Measurements from ENCODE around the gene PHKG2. TPM values are rescaled to one million over a fixed set of nuclear protein-coding genes. Genes with fewer than 3 reads are reported as not detected.

Gene PHKG2
- total and polyA plus RNA-seq, 4 donors, result 12.3 to 36.0 (median 18.3) TPM

DNA sequence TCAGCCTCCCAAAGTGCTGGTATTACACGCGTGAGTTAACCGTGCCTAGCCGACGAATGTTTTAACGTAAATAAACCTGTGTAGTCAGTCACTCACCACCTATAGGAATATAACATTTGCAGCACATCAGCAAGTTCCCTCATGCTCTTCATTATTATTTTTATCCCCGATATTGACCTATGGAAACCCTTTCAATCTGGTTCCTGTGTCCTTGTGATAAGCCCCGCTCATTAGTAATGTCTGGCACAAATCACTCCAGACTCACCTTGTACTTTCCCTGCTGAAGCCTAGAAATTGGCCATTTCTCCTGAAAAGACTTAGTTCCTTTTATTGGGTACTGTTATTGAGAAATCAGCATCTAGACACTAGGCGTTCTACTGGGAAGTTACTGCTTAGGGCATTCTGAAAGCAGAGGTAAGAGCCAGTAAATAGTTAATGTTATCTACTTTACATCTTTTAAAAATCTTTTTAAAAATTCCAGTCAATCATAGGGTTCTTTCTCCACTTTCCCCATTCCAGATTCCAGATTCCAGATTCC, 1.5 kb upstream of the PHKG2 start:
- 85 to 86% methylated on average over 9 of the region's 9 CpGs for WGBS, 2 donors
- Histone ChIP-seq H3K4me3 (ENCODE audit: low read length in 2 of 2) (no peak overlapping the region), H3K36me3 (ENCODE audit: control insufficient read depth in 1 of 2, insufficient read depth in 2 of 2, low read length in 1 of 2) (peaks cover 0 to 2% of the 10 kb centered on the region in 2 donors), H3K27ac (ENCODE audit: low read depth in 1 of 2, low read length in 2 of 2) (no peak overlapping the region), H3K9me3 (ENCODE audit: control insufficient read depth, low read length) (no peaks in the 10 kb centered on the region), H3K27me3 (ENCODE audit: control insufficient read depth in 1 of 2, insufficient read depth in 2 of 2, low read length in 1 of 2) (no peaks in the 10 kb centered on the region), H3K4me1 (ENCODE audit: control insufficient read depth in 1 of 2, insufficient read depth in 2 of 2, low read length in 2 of 2) (no peaks in the 10 kb centered on the region)
- no peak for DNase-seq
- intact Hi-C loops (cut with DNase I), result no loop called here
- ATAC-seq (ENCODE audit: low FRiP score), result no peak

DNA sequence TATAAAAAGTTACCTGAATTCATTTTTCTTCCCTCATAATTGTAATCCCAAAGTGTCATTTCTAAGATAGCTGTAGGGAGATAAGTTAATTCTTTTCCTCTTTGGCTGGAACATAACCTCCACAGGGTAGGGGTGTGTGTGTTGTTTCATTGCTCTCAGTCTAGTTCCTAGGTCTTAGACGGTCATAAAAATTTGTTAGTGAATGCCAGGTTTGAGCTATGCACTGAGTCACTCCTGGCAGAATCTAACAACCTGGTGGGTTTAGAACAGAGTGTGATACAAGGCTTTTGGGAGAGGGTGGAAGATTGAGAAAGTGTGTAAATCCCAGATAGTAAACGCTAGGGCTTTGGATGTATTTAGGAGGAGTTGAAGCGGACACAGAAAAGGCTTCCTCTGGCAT, 894 bp upstream of the PHKG2 start:
- Histone ChIP-seq H3K4me1 (ENCODE audit: control insufficient read depth in 1 of 2, insufficient read depth in 2 of 2, low read length in 2 of 2) (no peaks in the 10 kb centered on the region), H3K4me3 (ENCODE audit: low read length in 2 of 2) (peak overlapping the region in 1 of 2 donors; percentile 52), H3K27ac (ENCODE audit: low read depth in 1 of 2, low read length in 2 of 2) (peak overlapping the region in 1 of 2 donors; percentile 84), H3K9me3 (ENCODE audit: control insufficient read depth, low read length) (no peaks in the 10 kb centered on the region), H3K36me3 (ENCODE audit: control insufficient read depth in 1 of 2, insufficient read depth in 2 of 2, low read length in 1 of 2) (peaks cover 0 to 2% of the 10 kb centered on the region in 2 donors), H3K27me3 (ENCODE audit: control insufficient read depth in 1 of 2, insufficient read depth in 2 of 2, low read length in 1 of 2) (no peaks in the 10 kb centered on the region)
- intact Hi-C loops (cut with DNase I), result no loop called here
- WGBS, 2 donors, result 24 to 26% methylated on average over 3 of the region's 3 CpGs
- ATAC-seq (ENCODE audit: low FRiP score), result no peak
- no peak for DNase-seq

DNA sequence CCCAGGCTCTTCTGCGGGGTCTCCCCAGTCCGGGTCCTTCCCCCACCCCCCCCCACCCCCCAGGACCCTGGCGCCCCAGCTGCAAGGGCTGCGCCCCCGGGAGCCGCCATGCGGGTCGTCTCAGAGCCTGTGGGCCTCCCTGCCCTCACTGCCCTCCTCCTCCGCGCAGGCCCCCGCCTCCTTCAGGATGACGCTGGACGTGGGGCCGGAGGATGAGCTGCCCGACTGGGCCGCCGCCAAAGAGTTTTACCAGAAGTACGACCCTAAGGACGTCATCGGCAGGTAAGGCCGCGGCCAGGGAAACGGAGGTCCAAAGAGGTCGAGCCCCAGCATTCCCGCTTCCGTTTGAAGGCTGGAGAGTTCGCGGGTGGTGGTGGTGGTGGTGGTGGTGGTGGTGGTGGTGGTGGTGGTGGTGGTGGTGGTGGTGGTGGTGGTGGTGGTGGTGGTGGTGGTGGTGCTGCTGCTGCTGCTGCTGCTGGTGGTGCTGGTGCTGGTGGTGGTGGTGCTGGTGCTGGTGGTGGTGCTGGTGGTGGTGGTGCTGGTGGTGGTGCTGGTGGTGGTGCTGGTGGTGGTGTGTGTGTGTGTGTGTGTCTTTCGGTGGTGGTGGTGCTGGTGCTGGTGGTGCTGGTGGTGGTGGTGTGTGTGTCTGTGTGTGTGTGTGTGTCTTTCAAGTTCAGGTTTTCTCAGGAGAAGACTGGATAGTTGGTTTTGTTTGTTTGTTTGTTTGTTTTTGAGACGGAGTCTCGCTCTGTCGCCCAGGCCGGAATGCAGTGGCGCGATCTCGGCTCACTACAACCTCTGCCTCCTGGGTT, 615 bp downstream of the PHKG2 start:
- H3K27me3 ChIP-seq (ENCODE audit: control insufficient read depth in 1 of 2, insufficient read depth in 2 of 2, low read length in 1 of 2), result no peaks in the 10 kb centered on the region
- H3K9me3 ChIP-seq (ENCODE audit: control insufficient read depth, low read length), result no peaks in the 10 kb centered on the region
- H3K27ac ChIP-seq (ENCODE audit: low read depth in 1 of 2, low read length in 2 of 2), result no peak overlapping the region
- peak overlapping the region; percentile 36 to 79 for H3K4me3 ChIP-seq (ENCODE audit: low read length in 2 of 2)
- no peak for DNase-seq
- no peaks in the 10 kb centered on the region for H3K4me1 ChIP-seq (ENCODE audit: control insufficient read depth in 1 of 2, insufficient read depth in 2 of 2, low read length in 2 of 2)
- peaks cover 0 to 2% of the 10 kb centered on the region in 2 donors for H3K36me3 ChIP-seq (ENCODE audit: control insufficient read depth in 1 of 2, insufficient read depth in 2 of 2, low read length in 1 of 2)
- ATAC-seq (ENCODE audit: low FRiP score), result peak; percentile 49
- intact Hi-C loops (cut with DNase I), result no loop called here
- WGBS, 2 donors, result 13 to 15% methylated on average over 32 to 36 of the region's 36 CpGs

DNA sequence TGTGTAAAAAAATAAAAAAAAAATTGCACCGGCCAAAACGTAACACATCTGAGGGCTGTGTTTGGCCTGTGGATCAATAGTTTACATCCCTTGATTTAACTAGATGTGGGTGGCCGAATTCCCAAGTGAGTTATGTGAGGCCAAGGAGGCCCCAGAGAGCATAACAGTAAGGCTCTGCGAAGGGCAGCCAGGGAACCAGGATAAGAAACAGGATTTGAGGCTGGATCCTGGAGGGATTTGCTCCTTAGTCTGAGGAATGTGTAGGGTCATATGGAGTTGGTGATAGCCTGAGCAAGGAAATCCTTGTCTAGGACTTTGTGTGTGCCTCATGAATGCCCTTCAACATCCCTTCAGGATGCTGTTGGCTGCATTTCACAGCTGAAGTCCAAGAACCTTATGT, 2.0 kb downstream of the PHKG2 start:
- 85 to 90% methylated on average over 4 of the region's 4 CpGs for WGBS, 2 donors
- ATAC-seq (ENCODE audit: low FRiP score) (no peak), DNase-seq (no peak)
- no peaks in the 10 kb centered on the region for H3K4me1 ChIP-seq (ENCODE audit: control insufficient read depth in 1 of 2, insufficient read depth in 2 of 2, low read length in 2 of 2)
- no peak overlapping the region for H3K27ac ChIP-seq (ENCODE audit: low read depth in 1 of 2, low read length in 2 of 2)
- intact Hi-C loops (cut with DNase I), result no loop called here
- H3K27me3 ChIP-seq (ENCODE audit: control insufficient read depth in 1 of 2, insufficient read depth in 2 of 2, low read length in 1 of 2), result no peaks in the 10 kb centered on the region
- no peaks in the 10 kb centered on the region for H3K9me3 ChIP-seq (ENCODE audit: control insufficient read depth, low read length)
- H3K36me3 ChIP-seq (ENCODE audit: control insufficient read depth in 1 of 2, insufficient read depth in 2 of 2, low read length in 1 of 2), result peaks cover 0 to 2% of the 10 kb centered on the region in 2 donors
- H3K4me3 ChIP-seq (ENCODE audit: low read length in 2 of 2), result no peak overlapping the region

DNA sequence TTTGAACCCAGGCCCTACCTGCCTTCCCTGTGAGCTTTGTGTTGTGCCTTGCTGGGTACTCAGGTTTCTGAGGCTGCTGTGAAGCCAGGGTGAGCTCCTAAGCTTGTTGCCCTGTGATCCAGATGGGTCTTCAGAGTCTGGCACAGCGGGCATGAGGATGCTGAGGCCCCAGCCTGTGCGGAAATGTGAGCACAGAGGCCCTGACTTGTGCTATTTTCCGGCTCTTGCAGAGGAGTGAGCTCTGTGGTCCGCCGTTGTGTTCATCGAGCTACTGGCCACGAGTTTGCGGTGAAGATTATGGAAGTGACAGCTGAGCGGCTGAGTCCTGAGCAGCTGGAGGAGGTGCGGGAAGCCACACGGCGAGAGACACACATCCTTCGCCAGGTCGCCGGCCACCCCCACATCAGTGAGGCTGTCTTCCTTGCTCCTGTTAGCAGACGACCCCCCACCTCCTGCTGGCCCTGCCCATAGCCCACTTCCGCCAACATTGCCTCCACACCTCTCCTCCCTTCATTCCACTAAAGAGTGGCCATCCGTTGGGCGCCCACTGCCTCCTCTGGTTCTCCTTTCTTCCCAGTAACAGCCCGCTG, 2.7 kb downstream of the PHKG2 start:
- DNase-seq (no peak), ATAC-seq (ENCODE audit: low FRiP score) (no peak)
- no peaks in the 10 kb centered on the region for H3K9me3 ChIP-seq (ENCODE audit: control insufficient read depth, low read length)
- H3K4me3 ChIP-seq (ENCODE audit: low read length in 2 of 2), result no peak overlapping the region
- 90% methylated on average over 19 to 20 of the region's 20 CpGs for WGBS, 2 donors
- H3K36me3 ChIP-seq (ENCODE audit: control insufficient read depth in 1 of 2, insufficient read depth in 2 of 2, low read length in 1 of 2), result peaks cover 0 to 2% of the 10 kb centered on the region in 2 donors
- intact Hi-C loops (cut with DNase I), result no loop called here
- no peaks in the 10 kb centered on the region for H3K4me1 ChIP-seq (ENCODE audit: control insufficient read depth in 1 of 2, insufficient read depth in 2 of 2, low read length in 2 of 2)
- no peaks in the 10 kb centered on the region for H3K27me3 ChIP-seq (ENCODE audit: control insufficient read depth in 1 of 2, insufficient read depth in 2 of 2, low read length in 1 of 2)
- no peak overlapping the region for H3K27ac ChIP-seq (ENCODE audit: low read depth in 1 of 2, low read length in 2 of 2)

DNA sequence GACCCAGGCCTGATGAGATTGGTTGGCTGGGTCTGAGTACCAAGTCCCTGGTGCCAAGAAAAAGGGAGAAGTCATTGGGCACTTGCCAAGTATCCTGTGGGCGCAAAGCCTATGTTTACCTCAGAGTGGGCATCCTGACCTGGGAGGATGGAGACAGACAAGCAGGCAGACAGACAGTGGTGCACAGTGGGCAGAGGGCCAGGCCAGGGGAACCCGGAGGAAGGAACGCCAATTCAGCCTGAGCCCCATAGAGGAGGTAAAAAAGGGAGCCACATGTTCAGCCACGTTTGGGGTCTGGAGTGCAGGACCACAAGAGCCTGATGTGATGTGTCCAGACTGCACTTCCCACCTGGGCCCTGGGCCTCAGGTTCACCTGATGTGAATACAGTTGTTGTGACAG, 5.4 kb downstream of the PHKG2 start:
- peaks cover 0 to 2% of the 10 kb centered on the region in 2 donors for H3K36me3 ChIP-seq (ENCODE audit: control insufficient read depth in 1 of 2, insufficient read depth in 2 of 2, low read length in 1 of 2)
- H3K27ac ChIP-seq (ENCODE audit: low read depth in 1 of 2, low read length in 2 of 2), result no peak overlapping the region
- no peaks in the 10 kb centered on the region for H3K4me1 ChIP-seq (ENCODE audit: control insufficient read depth in 1 of 2, insufficient read depth in 2 of 2, low read length in 2 of 2)
- ATAC-seq (ENCODE audit: low FRiP score), result no peak
- DNase-seq, result no peak
- H3K9me3 ChIP-seq (ENCODE audit: control insufficient read depth, low read length), result no peaks in the 10 kb centered on the region
- intact Hi-C loops (cut with DNase I), result no loop called here
- WGBS, 2 donors, result 64 to 67% methylated on average over 4 of the region's 4 CpGs
- no peaks in the 10 kb centered on the region for H3K27me3 ChIP-seq (ENCODE audit: control insufficient read depth in 1 of 2, insufficient read depth in 2 of 2, low read length in 1 of 2)
- H3K4me3 ChIP-seq (ENCODE audit: low read length in 2 of 2), result no peak overlapping the region

DNA sequence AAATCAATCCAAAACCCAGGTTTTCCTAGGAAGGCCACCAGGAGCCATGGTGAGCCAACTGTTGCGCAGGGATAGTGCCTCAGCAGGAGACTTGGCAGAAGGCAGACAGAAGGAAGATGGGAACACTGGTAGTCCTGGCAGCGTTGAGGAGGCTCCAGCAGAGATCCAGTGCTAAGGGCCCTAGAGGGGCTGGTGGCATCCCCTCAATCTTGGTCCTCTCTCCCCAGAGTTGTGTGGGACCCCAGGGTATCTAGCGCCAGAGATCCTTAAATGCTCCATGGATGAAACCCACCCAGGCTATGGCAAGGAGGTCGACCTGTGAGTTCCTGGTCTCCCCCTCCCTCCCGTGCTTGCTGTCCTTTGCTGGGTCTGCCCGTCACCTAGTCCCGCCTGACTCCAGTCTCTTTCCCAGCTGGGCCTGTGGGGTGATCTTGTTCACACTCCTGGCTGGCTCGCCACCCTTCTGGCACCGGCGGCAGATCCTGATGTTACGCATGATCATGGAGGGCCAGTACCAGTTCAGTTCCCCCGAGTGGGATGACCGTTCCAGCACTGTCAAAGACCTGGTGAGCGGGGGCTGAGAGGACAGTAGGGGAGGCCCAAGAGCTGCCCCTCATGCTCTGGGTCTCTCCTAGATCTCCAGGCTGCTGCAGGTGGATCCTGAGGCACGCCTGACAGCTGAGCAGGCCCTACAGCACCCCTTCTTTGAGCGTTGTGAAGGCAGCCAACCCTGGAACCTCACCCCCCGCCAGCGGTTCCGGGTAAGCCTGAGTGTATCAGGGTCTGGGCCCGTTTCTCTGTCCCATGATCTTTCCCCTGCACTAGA, 7.9 kb downstream of the PHKG2 start:
- no peak for DNase-seq
- Histone ChIP-seq H3K9me3 (ENCODE audit: control insufficient read depth, low read length) (no peaks in the 10 kb centered on the region), H3K27ac (ENCODE audit: low read depth in 1 of 2, low read length in 2 of 2) (no peak overlapping the region), H3K27me3 (ENCODE audit: control insufficient read depth in 1 of 2, insufficient read depth in 2 of 2, low read length in 1 of 2) (no peaks in the 10 kb centered on the region), H3K4me3 (ENCODE audit: low read length in 2 of 2) (no peak overlapping the region), H3K36me3 (ENCODE audit: control insufficient read depth in 1 of 2, insufficient read depth in 2 of 2, low read length in 1 of 2) (peaks cover 0 to 2% of the 10 kb centered on the region in 2 donors), H3K4me1 (ENCODE audit: control insufficient read depth in 1 of 2, insufficient read depth in 2 of 2, low read length in 2 of 2) (no peaks in the 10 kb centered on the region)
- 93 to 94% methylated on average over 20 of the region's 20 CpGs for WGBS, 2 donors
- ATAC-seq (ENCODE audit: low FRiP score), result no peak
- intact Hi-C loops (cut with DNase I), result no loop called here

DNA sequence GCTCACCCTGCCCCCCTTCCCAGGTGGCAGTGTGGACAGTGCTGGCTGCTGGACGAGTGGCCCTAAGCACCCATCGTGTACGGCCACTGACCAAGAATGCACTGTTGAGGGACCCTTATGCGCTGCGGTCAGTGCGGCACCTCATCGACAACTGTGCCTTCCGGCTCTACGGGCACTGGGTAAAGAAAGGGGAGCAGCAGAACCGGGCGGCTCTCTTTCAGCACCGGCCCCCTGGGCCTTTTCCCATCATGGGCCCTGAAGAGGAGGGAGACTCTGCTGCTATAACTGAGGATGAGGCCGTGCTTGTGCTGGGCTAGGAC, 8.5 kb downstream of the PHKG2 start:
- Histone ChIP-seq H3K9me3 (ENCODE audit: control insufficient read depth, low read length) (no peaks in the 10 kb centered on the region), H3K27ac (ENCODE audit: low read depth in 1 of 2, low read length in 2 of 2) (no peak overlapping the region), H3K4me3 (ENCODE audit: low read length in 2 of 2) (no peak overlapping the region), H3K36me3 (ENCODE audit: control insufficient read depth in 1 of 2, insufficient read depth in 2 of 2, low read length in 1 of 2) (no peaks in the 10 kb centered on the region), H3K4me1 (ENCODE audit: control insufficient read depth in 1 of 2, insufficient read depth in 2 of 2, low read length in 2 of 2) (no peaks in the 10 kb centered on the region), H3K27me3 (ENCODE audit: control insufficient read depth in 1 of 2, insufficient read depth in 2 of 2, low read length in 1 of 2) (no peaks in the 10 kb centered on the region)
- intact Hi-C loops (cut with DNase I), result no loop called here
- 91 to 93% methylated on average over 13 of the region's 13 CpGs for WGBS, 2 donors
- no peak for ATAC-seq (ENCODE audit: low FRiP score)
- no peak for DNase-seq

All from aorta (tissue), 5 donors.